Measurements from ENCODE around the gene SP7. TPM values are rescaled to one million over a fixed set of nuclear protein-coding genes. Genes with fewer than 3 reads are reported as not detected.

Gene SP7
- total and polyA plus RNA-seq, 9 of the 15 experiments (the other 6 are each of a cell fraction or from before 2014, with no cell fraction given), result 0.04 TPM; not detected in 8

- TF ChIP-seq RNF219 (CRISPR knock-in tag; IDR thresholded peaks at IDR 0.05), result no peak
- peak; percentile 82; the same call in 1 of the 2 replicates for TF ChIP-seq OTX1 (CRISPR knock-in tag; IDR thresholded peaks at IDR 0.05)
- peak; percentile 57; the same call in 1 of the 2 replicates for TF ChIP-seq DDX20 (tag; IDR thresholded peaks at IDR 0.05; ENCODE audit: low read depth)
- no peak for TF ChIP-seq POU5F1 (IDR thresholded peaks at IDR 0.05; ENCODE audit: borderline replicate concordance, low read depth, low read length, partially characterized antibody)
- no peak for TF ChIP-seq SMARCB1 (IDR thresholded peaks at IDR 0.05; ENCODE audit: insufficient read length, low read depth)
- no peak for TF ChIP-seq KDM4B (IDR thresholded peaks at IDR 0.05; ENCODE audit: borderline replicate concordance in 2 of 2, low read depth in 1 of 2)
- no peak for TF ChIP-seq MYNN (IDR thresholded peaks at IDR 0.05)
- no peak for TF ChIP-seq MYNN (CRISPR knock-in tag; IDR thresholded peaks at IDR 0.05)
- no peak for TF ChIP-seq LCOR (CRISPR knock-in tag; IDR thresholded peaks at IDR 0.05)
- TF ChIP-seq CREB3 (tag; conservative IDR thresholded peaks at IDR 0.05; ENCODE audit: low read depth), result peak; percentile 86
- peak; percentile 91 for TF ChIP-seq PHF8 (IDR thresholded peaks at IDR 0.05; ENCODE audit: borderline replicate concordance, low read length)
- TF ChIP-seq GTF2E2 (tag; IDR thresholded peaks at IDR 0.05), result peak; percentile 79; the same call in 1 of the 2 replicates
- TF ChIP-seq TEAD4 (IDR thresholded peaks at IDR 0.05; ENCODE audit: low read length), result no peak
- TF ChIP-seq TEAD4 (CRISPR knock-in tag; IDR thresholded peaks at IDR 0.05; ENCODE audit: borderline replicate concordance), result no peak
- TF ChIP-seq KLF1 (tag; IDR thresholded peaks at IDR 0.05), result 0 out of 2 replicates have a peak, but pooled peaks have one; percentile 26
- TF ChIP-seq JUNB (CRISPR knock-in tag; conservative IDR thresholded peaks at IDR 0.05), result no peak
- no peak for TF ChIP-seq MAFG (tag; conservative IDR thresholded peaks at IDR 0.05)
- TF ChIP-seq WHSC1 (IDR thresholded peaks at IDR 0.05; ENCODE audit: low read length), result no peak
- TF ChIP-seq KHSRP (IDR thresholded peaks at IDR 0.05), result no peak
- TF ChIP-seq NRF1 (conservative IDR thresholded peaks at IDR 0.05 in 1 of 2, IDR thresholded peaks at IDR 0.05 in 1 of 2), result no peak
- no peak for TF ChIP-seq MCM5 (IDR thresholded peaks at IDR 0.05; ENCODE audit: low read depth)
- no peak for TF ChIP-seq ZNF184 (CRISPR knock-in tag; IDR thresholded peaks at IDR 0.05)
- TF ChIP-seq, protein P1, sequence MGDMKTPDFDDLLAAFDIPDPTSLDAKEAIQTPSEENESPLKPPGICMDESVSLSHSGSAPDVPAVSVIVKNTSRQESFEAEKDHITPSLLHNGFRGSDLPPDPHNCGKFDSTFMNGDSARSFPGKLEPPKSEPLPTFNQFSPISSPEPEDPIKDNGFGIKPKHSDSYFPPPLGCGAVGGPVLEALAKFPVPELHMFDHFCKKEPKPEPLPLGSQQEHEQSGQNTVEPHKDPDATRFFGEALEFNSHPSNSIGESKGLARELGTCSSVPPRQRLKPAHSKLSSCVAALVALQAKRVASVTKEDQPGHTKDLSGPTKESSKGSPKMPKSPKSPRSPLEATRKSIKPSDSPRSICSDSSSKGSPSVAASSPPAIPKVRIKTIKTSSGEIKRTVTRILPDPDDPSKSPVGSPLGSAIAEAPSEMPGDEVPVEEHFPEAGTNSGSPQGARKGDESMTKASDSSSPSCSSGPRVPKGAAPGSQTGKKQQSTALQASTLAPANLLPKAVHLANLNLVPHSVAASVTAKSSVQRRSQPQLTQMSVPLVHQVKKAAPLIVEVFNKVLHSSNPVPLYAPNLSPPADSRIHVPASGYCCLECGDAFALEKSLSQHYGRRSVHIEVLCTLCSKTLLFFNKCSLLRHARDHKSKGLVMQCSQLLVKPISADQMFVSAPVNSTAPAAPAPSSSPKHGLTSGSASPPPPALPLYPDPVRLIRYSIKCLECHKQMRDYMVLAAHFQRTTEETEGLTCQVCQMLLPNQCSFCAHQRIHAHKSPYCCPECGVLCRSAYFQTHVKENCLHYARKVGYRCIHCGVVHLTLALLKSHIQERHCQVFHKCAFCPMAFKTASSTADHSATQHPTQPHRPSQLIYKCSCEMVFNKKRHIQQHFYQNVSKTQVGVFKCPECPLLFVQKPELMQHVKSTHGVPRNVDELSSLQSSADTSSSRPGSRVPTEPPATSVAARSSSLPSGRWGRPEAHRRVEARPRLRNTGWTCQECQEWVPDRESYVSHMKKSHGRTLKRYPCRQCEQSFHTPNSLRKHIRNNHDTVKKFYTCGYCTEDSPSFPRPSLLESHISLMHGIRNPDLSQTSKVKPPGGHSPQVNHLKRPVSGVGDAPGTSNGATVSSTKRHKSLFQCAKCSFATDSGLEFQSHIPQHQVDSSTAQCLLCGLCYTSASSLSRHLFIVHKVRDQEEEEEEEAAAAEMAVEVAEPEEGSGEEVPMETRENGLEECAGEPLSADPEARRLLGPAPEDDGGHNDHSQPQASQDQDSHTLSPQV (IDR thresholded peaks at IDR 0.05), result peak; percentile 92
- TF ChIP-seq DNMT1 (IDR thresholded peaks at IDR 0.05), result no peak
These were observed 42.7 kb upstream of the SP7 start (continued) for GRCh38 chr12:53378724-53379388.

Measured in K562 (cell line).